Measurements from ENCODE around the gene ORC5. TPM values are rescaled to one million over a fixed set of nuclear protein-coding genes. Genes with fewer than 3 reads are reported as not detected.

Gene ORC5
- 27.7 and 28.4 TPM in 2 replicates for total RNA-seq

GRCh38 chr7:104207731-104208420 is at the start of gene ORC5:
Gene ORC5, minus strand, starts transcription at chr7:104208013. Its CDS starts 109 bp downstream, at chr7:104207904.

Other genes with a start within 250 kb of the ORC5 start
- under 0.01 TPM in 2 replicates for gene RELN, start 218.4 kb downstream of the ORC5 start, total RNA-seq
- not detected in 2 replicates for gene LHFPL3, start 120.6 kb upstream of the ORC5 start, total RNA-seq